ENCODE data around the gene CCN6. TPM values are rescaled to one million over a fixed set of nuclear protein-coding genes. Genes with fewer than 3 reads are reported as not detected.
"Not testable (repeated sequence)": the region's sequence is repeated elsewhere in the genome, so short reads cannot be mapped to it uniquely, and the experiment has no call there.

Gene CCN6
- total RNA-seq, 6 experiments from 2014 or later, result not detected

DNA sequence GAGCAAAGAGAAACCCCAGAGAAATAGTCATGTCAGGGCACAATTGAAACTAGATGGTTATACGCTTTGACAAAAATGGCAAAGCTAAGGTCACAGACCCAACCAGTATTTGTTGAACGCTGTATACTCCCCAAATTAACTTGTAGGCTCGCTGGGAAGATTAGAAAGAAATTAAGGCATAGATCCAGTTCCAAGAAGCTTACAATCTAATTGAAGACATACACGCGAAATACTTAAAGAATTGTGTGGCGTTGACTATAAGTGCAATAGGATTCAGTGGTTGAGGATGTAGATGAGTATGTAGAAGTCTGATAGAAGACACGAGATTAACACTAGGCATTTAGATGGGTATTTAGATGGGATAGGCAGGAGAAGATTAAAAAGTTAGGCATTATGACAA lies 34.0 kb downstream of the CCN6 start:
- H3K4me1 Mint-ChIP-seq (ENCODE audit: low read depth), result peaks cover 10% of the 10 kb centered on the region
- H3K9me3 Mint-ChIP-seq, result no peaks in the 10 kb centered on the region
- H3K27ac Mint-ChIP-seq, result no peak overlapping the region
- H3K4me3 Mint-ChIP-seq, result no peak overlapping the region
- H3K27me3 Mint-ChIP-seq (ENCODE audit: insufficient read depth), result peaks cover 2% of the 10 kb centered on the region
- no peak for DNase-seq
- no peak for TF ChIP-seq CTCF (IDR thresholded peaks at IDR 0.05)
- no peaks in the 10 kb centered on the region for H3K36me3 Mint-ChIP-seq (ENCODE audit: low read depth)

DNA sequence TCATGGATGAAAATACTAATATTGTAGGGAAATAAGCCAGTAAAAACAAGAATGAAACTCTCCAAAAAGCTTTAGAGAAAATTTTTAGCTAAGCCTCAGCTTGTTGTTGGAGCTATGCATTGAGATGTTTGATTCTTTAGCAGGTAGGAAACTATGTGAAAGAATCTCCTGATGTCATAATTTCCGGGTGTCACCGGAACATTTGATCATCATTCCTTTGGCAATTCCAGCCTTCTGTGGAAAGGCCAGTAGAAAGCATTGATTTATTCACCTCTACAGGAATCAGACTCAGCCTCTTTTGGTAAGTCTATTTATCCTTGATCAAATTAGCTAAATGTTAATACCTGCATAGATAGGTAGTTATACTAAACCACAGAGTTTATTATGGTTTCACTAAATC lies 43.0 kb downstream of the CCN6 start:
- no peaks in the 10 kb centered on the region for H3K9me3 Mint-ChIP-seq
- no peak overlapping the region for H3K27ac Mint-ChIP-seq
- no peak for DNase-seq
- H3K4me3 Mint-ChIP-seq, result no peak overlapping the region
- TF ChIP-seq CTCF (IDR thresholded peaks at IDR 0.05), result no peak
- peaks cover 8% of the 10 kb centered on the region; the same call in 1 of the 2 replicates for H3K36me3 Mint-ChIP-seq (ENCODE audit: low read depth)
- peaks cover under 1% of the 10 kb centered on the region for H3K27me3 Mint-ChIP-seq (ENCODE audit: insufficient read depth)
- peaks cover 5% of the 10 kb centered on the region for H3K4me1 Mint-ChIP-seq (ENCODE audit: low read depth)

- no peaks in the 10 kb centered on the region for H3K27me3 Mint-ChIP-seq (ENCODE audit: insufficient read depth)
- no peak overlapping the region for H3K27ac Mint-ChIP-seq
- peaks cover 12% of the 10 kb centered on the region for H3K4me1 Mint-ChIP-seq (ENCODE audit: low read depth)
- no peak for TF ChIP-seq CTCF (IDR thresholded peaks at IDR 0.05)
- peaks cover 33% of the 10 kb centered on the region for H3K36me3 Mint-ChIP-seq (ENCODE audit: low read depth)
- DNase-seq, result no peak
- H3K9me3 Mint-ChIP-seq, result no peaks in the 10 kb centered on the region
- no peak overlapping the region for H3K4me3 Mint-ChIP-seq
Measured at GRCh38 chr6:112100561-112100960, 46.7 kb downstream of the CCN6 start.

GRCh38 chr6:112106026-112106425 lies 52.1 kb downstream of the CCN6 start:
- peaks cover 12% of the 10 kb centered on the region for H3K4me1 Mint-ChIP-seq (ENCODE audit: low read depth)
- H3K9me3 Mint-ChIP-seq; H3K4me3 Mint-ChIP-seq; DNase-seq; H3K27me3 Mint-ChIP-seq (ENCODE audit: insufficient read depth); H3K27ac Mint-ChIP-seq: not testable (repeated sequence)
- H3K36me3 Mint-ChIP-seq (ENCODE audit: low read depth), result peaks cover 56% of the 10 kb centered on the region

DNA sequence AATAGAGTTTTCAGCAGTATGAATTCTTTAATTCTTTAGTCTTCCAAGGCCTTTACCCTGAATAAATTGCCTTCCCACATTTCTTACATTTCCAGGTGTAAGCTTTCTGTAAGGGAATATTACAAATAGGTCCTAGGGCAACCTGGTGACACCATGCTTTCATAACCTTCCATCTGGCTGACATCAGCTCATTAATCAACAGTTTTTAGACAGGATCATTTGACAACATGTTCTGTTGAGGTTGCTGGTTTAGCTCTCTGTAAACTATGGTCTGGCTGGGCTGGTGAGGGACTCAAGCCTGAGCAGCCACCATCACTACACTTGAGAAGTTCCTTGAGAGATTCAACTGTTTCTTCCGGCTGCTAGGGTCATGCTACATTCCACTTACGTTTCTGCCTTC lies 52.7 kb downstream of the CCN6 start:
- H3K36me3 Mint-ChIP-seq (ENCODE audit: low read depth), result peaks cover 53% of the 10 kb centered on the region

DNA sequence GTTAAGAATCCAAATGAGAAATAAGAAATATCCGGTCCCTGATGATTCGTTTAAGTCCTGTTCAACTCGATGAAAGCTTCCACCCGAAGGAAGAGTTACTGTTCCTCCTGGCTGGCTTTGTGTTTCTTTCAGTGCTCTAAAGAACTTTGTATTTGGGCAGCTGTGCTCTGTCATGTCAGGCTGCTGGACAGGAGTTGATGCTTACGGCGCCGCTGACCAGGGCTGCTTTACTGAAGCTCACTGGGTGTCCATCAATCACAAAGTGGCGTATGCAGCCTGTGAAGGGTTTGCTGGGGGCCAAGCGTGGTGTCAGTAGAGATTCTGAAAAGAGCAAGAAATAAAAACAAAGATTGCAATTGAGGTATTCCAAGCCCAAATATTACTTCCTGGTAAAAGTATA lies 55.4 kb downstream of the CCN6 start:
- DNase-seq, result no peak
- no peaks in the 10 kb centered on the region for H3K9me3 Mint-ChIP-seq
- peaks cover 2% of the 10 kb centered on the region for H3K27me3 Mint-ChIP-seq (ENCODE audit: insufficient read depth)
- H3K36me3 Mint-ChIP-seq (ENCODE audit: low read depth), result peaks cover 33% of the 10 kb centered on the region
- no peak for TF ChIP-seq CTCF (IDR thresholded peaks at IDR 0.05)
- H3K4me3 Mint-ChIP-seq, result no peak overlapping the region
- no peak overlapping the region for H3K27ac Mint-ChIP-seq
- H3K4me1 Mint-ChIP-seq (ENCODE audit: low read depth), result no peaks in the 10 kb centered on the region

More for the DNA sequence above, 52.7 kb downstream of the CCN6 start:
- peaks cover 11% of the 10 kb centered on the region for H3K4me1 Mint-ChIP-seq (ENCODE audit: low read depth)
- H3K27me3 Mint-ChIP-seq (ENCODE audit: insufficient read depth), result peaks cover 2% of the 10 kb centered on the region; the same call in 1 of the 2 replicates
- TF ChIP-seq CTCF (IDR thresholded peaks at IDR 0.05), result no peak
- H3K27ac Mint-ChIP-seq, result no peak overlapping the region
- no peak overlapping the region for H3K4me3 Mint-ChIP-seq
- no peaks in the 10 kb centered on the region for H3K9me3 Mint-ChIP-seq
- DNase-seq, result no peak

Measured in HFFc6 (cell line).